Measurements from ENCODE around the gene AGAP1. TPM values are rescaled to one million over a fixed set of nuclear protein-coding genes. Genes with fewer than 3 reads are reported as not detected.

The AGAP1 gene
- total RNA-seq, 1 donor from 2014 or later, result 23.5 TPM

DNA sequence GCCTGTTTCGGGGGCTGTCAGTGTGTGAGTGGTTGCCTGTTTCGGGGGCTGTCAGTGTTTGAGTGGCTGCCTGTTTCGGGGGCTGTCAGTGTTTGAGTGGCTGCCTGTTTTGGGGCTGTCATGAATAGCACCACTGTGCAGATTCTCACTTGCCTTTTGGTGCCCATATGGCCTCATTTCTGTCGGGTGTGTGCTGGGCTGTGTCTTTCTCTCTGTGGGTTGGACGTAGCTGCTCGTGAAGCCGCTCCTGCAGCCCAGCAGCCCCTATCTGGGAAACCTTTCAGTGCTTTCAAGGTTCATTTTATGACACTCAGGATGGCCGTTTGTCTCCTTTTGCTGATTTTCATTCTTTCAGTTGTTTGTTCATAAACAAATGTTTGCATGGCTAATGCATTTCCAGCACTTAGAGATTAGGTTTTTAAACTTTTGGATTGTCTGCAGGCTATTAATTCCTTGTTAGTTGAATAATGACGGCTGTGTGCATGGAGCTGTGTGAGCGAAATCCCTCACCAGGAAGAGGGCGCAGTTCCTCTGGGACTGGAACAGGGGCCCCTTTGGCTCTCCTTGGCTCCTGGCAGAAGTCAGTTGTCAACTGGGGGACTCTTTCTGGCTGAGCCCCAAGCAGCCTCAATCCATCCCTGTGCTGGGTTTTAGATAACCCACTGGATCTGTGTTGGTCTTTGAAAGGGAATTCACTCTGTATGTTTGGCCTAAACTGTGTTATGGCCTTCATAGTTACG is 10.8 kb downstream of the AGAP1 start:
- no peak for ATAC-seq
- DNase-seq (ENCODE audit: missing footprints), result no peak
- intact Hi-C loops (cut with DNase I), result no loop called here

DNA sequence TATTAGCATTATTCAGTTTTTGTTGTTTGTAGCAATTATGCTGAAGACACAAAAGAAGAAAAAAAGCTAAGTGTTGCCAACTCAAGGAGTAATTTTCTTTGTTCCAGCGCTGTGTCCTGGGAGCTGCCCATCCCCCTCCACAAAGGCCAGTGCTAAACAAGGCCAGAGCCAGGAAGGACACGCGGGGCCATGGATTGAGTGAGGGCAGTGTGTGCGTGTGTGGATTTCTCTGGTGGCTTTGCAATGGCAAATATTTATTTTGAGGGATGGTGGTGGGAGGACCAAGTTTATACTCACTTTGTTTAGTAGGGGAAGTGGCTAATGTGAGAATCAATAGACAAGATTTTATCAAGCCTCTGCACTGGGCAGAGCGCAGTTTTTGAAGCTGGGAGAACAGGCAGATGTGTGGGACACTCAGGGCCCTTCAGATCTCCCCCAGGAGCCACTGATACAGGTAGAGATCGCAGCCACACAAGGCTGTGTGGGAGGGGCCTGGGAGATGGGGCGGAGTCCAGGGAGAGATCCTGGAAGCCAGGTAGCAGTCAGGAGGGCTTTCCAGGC is 11.4 kb downstream of the AGAP1 start:
- ATAC-seq (no peak), DNase-seq (ENCODE audit: missing footprints) (no peak)
- intact Hi-C loops (cut with DNase I), result no loop called here

GRCh38 chr2:235506291-235506996 is 12.6 kb downstream of the AGAP1 start:
- DNase-seq (ENCODE audit: missing footprints), result no peak
- ATAC-seq, result no peak
- intact Hi-C loops (cut with DNase I), result no loop called here

DNA sequence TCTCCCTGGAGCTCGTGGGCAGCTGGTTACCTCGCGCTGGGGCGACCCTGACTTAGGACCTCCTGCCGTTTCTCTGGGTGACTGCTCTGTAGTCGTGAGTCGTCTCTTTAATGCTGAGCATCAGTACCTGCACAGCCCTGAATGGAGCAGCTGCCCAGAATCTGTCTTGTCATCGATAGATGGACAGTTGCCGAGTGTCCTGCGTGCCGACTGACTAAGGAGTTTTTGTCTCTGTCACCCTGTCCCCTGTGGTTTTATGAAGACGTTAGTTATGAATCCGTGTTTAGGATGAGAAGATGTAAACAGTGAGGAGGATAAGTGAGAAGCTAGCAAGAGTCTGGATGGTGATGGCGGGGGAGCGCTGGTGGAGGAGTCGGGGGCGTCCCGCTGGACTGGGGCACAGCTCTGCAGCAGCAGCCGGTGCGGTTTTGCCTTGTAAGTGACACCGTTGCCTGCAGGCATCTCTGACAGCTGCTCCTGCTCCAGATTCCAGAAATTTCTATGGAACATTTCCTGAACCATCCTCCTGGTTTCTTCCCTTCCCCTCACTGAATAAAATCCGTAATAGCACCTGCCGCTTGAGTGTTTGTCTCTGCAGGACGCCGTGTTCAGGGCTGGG is 13.3 kb downstream of the AGAP1 start:
- intact Hi-C loops (cut with DNase I), result no loop called here
- no peak for DNase-seq (ENCODE audit: missing footprints)
- ATAC-seq, result no peak

- ATAC-seq, result no peak
- no peak for DNase-seq (ENCODE audit: missing footprints)
- intact Hi-C loops (cut with DNase I), result no loop called here
These were observed 14.1 kb downstream of the AGAP1 start for GRCh38 chr2:235507928-235508327.

DNA sequence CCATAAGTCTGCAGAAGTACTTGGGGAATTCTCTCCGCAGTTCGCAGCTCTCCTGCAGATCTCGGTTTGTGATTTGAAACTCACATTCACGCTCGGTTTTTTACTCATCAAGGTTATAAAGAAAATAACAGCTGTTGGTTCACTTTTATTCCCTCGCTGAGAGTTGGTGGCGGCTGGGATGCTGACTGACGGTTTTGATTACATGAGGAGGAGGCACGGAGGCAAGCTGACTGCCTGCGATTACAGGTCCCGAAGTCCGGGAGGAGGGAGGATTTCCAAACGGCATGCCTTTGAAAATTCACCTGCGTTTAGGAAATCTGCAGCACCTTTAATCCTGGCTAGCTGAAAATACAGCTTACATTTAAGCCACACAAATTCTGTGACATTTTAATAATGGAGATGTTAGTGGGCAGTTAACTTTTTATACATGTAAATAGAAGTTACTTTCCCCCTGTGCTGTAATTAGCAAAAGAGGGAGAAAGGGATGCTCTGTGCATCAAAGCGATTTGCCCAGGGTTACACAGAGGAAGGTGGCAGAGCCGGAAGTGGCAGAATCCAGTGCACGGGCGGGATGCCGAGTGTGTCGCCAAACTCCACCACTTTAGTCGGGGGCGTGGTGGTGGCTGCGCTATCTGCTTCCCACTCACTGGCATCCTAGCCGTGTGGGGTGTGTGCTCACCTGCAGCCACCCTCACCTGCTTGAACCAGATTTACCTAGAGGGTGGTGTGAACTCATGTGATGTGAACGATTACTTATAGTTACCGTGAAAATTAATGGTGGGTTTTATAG is 14.7 kb downstream of the AGAP1 start:
- intact Hi-C loops (cut with DNase I), result no loop called here
- no peak for ATAC-seq
- DNase-seq (ENCODE audit: missing footprints), result no peak

DNA sequence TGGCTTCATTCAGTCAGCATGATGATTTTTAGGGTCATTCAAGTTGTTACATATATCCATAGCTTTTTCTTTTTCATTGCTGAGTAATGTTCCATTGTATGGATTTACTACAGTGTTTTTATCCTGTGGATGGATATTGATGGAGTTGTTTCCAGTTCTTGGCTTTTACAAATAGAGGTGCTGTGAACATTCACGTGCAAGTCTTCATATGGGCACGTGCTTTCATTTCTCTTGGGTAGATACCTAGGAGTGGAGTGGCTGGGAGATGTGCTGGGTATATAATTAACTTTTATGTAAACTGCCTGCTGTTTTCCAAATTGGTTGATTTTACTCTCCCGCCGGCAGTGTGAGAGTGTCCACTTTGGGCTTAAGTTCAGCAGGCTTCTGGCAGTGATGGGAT is 16.5 kb downstream of the AGAP1 start:
- no peak for DNase-seq (ENCODE audit: missing footprints)
- ATAC-seq, result no peak
- intact Hi-C loops (cut with DNase I), result no loop called here

DNA sequence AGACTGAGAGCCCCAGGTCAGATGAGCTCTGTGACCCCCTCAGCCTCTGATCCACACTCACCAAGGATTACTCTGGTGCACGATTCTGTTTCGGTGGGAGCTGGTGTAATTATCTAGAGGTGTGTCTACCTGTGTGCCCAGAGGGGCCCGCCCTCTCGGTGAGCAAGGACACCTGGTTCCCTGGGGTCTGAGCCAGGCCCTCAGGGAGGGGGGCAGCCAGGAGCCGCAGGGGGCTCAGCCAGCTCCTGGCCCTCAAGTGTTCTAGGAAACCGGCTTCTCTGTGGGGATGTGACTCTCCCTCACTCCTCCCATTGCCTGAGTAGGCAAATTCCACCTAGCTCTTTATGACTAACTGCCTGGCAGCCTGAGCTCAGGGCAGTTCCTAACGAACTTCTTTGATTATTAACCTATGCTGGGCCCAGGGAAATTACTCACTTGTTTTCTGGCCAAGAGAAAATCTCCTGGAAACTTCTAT is 17.4 kb downstream of the AGAP1 start:
- intact Hi-C loops (cut with DNase I), result no loop called here
- no peak for DNase-seq (ENCODE audit: missing footprints)
- ATAC-seq, result no peak

- intact Hi-C loops (cut with DNase I), result no loop called here
- DNase-seq (ENCODE audit: missing footprints), result no peak
- no peak for ATAC-seq
These were observed 18.2 kb downstream of the AGAP1 start for GRCh38 chr2:235511751-235512698.

GRCh38 chr2:235512699-235513053 is 18.8 kb downstream of the AGAP1 start:
- intact Hi-C loops (cut with DNase I), result no loop called here
- DNase-seq (ENCODE audit: missing footprints), result no peak
- ATAC-seq, result no peak

DNA sequence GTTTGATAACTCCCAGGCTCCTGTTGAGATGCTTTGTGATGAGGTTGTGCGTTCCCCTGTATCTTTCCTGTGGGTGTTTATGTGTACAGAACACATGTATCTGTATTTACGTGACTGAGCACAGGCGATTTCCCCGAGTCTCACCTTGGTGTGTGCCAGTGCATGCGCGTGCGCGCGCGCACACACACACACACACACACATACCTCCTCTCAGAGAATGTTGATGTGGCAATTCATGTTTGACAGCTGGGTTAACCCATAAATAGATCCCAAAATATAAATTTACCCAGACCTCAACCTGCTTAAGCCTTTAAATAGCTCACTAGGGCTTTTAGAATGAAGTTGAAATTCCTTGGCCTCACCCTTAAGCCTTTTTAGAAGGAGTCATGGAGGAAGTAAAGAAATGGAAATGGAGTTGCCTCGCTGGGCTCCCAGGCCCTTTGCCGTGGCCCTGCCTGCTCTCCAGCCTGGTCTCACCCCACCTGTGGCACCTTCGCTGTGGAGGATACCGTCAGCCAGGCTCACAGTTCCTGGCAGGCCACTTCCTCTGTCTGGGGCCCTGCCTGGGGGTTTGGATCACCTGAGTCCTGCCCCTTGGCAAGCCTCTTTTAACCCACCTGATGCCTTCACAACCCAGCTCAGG is 20.3 kb downstream of the AGAP1 start:
- no peak for DNase-seq (ENCODE audit: missing footprints)
- no peak for ATAC-seq
- intact Hi-C loops (cut with DNase I), result no loop called here

GRCh38 chr2:235514627-235515363 is 21.0 kb downstream of the AGAP1 start:
- intact Hi-C loops (cut with DNase I), result no loop called here
- DNase-seq (ENCODE audit: missing footprints) (no peak), ATAC-seq (no peak)

DNA sequence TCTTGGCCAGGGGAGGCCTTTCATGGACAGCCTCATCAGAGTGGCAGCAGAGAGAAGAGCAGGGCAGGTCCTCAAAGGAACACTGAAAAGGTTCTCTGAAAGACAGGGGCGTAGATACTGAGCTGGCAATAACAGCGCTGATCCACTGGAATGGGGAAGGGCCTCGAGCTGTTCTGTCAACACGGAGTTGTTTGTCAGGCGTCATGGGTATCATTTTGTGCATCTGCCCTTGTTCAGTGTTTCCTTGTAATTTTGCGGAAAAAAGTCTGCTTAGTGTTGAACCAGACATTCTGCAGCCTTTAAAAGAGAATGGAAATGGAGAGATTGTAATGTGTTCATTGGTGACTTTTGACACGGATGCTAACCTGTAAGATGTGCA is 21.5 kb downstream of the AGAP1 start:
- intact Hi-C loops (cut with DNase I), result no loop called here
- ATAC-seq (no peak), DNase-seq (ENCODE audit: missing footprints) (no peak)

DNA sequence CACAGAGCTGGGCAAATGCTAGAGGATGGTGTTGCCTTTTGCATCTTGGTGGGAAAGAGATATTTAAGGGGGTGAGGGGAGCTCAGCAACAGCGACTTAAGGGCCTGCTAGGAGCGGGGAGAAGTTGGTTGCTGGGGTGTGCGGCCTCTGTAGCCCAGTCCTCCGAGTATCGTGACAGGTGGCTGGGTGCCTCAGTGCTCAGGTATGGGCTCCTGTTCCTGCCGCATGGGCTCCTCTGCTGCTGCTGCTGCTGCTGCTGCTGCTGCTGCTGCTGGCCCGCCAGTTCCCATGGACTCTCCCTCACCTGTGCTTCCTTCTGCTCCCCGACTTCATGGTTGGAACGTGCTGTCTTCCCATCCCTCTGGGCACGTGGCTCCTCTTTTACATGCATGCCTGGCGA is 22.0 kb downstream of the AGAP1 start:
- ATAC-seq, result no peak
- DNase-seq (ENCODE audit: missing footprints), result no peak
- intact Hi-C loops (cut with DNase I), result no loop called here

GRCh38 chr2:235516257-235516656 is 22.4 kb downstream of the AGAP1 start:
- intact Hi-C loops (cut with DNase I), result no loop called here
- DNase-seq (ENCODE audit: missing footprints) (no peak), ATAC-seq (no peak)

DNA sequence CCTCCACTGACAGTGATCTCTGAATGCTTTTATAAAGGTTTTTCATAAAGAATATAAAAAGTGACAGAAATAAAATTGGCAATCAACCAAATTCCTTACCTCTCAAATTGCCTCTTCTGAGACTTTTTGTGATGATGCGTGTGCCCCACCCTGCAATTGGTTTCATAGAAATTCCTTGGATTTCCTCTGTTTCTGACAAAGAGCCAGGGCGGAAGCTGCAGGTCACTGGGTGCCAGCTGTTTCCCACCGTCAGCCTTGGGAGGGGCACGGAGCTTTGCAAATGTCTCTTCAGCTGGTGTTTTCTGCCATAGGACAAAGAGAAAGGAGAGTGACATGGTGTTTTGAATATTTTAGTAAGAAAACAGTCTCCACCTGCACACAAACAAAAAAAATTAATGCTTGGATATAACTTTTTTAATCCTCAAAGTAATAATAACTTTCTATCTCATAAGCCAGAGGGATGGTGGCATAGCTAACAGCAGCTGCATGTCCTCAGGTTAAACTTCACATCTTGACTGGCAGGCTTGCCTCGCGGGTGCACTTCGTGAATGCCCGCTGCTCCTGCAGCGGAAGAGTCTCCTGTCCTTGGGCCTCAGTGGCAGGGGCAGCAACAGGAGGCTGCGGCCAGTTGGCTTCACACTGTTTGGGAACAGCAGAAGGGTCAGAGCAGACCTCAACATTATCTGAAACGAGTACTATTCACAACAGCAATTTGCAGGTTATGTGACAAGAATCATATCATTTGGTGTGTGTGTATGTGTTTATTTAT is 24.7 kb downstream of the AGAP1 start:
- DNase-seq (ENCODE audit: missing footprints) (no peak), ATAC-seq (no peak)
- intact Hi-C loops (cut with DNase I), result no loop called here

Data from Right ventricle myocardium inferior (tissue), 1 donor.